Measurements from ENCODE around the gene NDUFC2.

- TF ChIP-seq, protein P1, sequence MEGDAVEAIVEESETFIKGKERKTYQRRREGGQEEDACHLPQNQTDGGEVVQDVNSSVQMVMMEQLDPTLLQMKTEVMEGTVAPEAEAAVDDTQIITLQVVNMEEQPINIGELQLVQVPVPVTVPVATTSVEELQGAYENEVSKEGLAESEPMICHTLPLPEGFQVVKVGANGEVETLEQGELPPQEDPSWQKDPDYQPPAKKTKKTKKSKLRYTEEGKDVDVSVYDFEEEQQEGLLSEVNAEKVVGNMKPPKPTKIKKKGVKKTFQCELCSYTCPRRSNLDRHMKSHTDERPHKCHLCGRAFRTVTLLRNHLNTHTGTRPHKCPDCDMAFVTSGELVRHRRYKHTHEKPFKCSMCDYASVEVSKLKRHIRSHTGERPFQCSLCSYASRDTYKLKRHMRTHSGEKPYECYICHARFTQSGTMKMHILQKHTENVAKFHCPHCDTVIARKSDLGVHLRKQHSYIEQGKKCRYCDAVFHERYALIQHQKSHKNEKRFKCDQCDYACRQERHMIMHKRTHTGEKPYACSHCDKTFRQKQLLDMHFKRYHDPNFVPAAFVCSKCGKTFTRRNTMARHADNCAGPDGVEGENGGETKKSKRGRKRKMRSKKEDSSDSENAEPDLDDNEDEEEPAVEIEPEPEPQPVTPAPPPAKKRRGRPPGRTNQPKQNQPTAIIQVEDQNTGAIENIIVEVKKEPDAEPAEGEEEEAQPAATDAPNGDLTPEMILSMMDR (IDR thresholded peaks at IDR 0.05) = no peak
- TF ChIP-seq POLR2A (IDR thresholded peaks at IDR 0.05) = no peak
Observed at GRCh38 chr11:78057462-78058055, 22.1 kb downstream of the NDUFC2 start.
